Spinal cord (tissue), 10 donors: ENCODE results near the gene NASP. TPM values are rescaled to one million over a fixed set of nuclear protein-coding genes. Genes with fewer than 3 reads are reported as not detected.
A peak's percentile ranks its signal among the peaks of the same experiment; 100 is the strongest.

Experiments
- DNase-seq, 6 donors: peaks; one replicate each; pipeline versions ENCODE4 v3.0.0 to v3.0.0-alpha.2; 2013 to 2015; ENCODE audit warnings: low spot score in 6 of 6, low read depth in 4 of 6
- H3K27ac ChIP-seq: one replicate; pipeline ENCODE4 v1.5.1; 2013; ENCODE audit warnings: low read depth, low read length, control low read depth
- H3K27me3 ChIP-seq: one replicate; pipeline ENCODE4 v1.6.1; 2013; ENCODE audit warnings: low read length; ENCODE audit not compliant: control insufficient read depth, insufficient read depth
- H3K36me3 ChIP-seq: one replicate; pipeline ENCODE4 v1.6.1; 2013; ENCODE audit warnings: low read length; ENCODE audit not compliant: control insufficient read depth, insufficient read depth
- H3K4me1 ChIP-seq: one replicate; pipeline ENCODE4 v1.6.1; 2013; ENCODE audit warnings: low read length; ENCODE audit not compliant: control insufficient read depth, insufficient read depth
- H3K4me3 ChIP-seq: one replicate; pipeline ENCODE4 v1.5.1; 2013; ENCODE audit warnings: low read depth, low read length, control low read depth
- H3K9me3 ChIP-seq: one replicate; pipeline ENCODE4 v1.6.1; 2013; ENCODE audit warnings: low read length; ENCODE audit not compliant: control insufficient read depth, insufficient read depth
- WGBS: methylation state at CpG from one replicate; pipeline ENCODE4 v1.1.5; 2013; ENCODE audit warnings: missing lambda C conversion rate; ENCODE audit not compliant: insufficient coverage; 5-methylcytosine and 5-hydroxymethylcytosine counted together
- long read RNA-seq, 4 donors: transcript quantifications; one replicate each; lab custom pipeline, GENCODE V29; 2026
- polyA plus RNA-seq, 2 donors: library from polyadenylated mRNA; unstranded; fragments of 120-200 nt; gene quantifications; one replicate each; pipeline ENCODE4 v1.2.1, GENCODE V29; 2013; ENCODE audit not compliant: insufficient read length in 2 of 2
- total RNA-seq, 2 donors: library from RNA; depleted of rRNA in 1 of 2; stranded (reverse); fragments of 120-200 nt in 1 of 2; fragments of >200 nt in 1 of 2; gene quantifications; one replicate each; pipeline versions ENCODE4 v1.2.3 to v1.2.4, GENCODE V29; 2013 to 2014
- donor health status: healthy.

NASP gene, protein sequence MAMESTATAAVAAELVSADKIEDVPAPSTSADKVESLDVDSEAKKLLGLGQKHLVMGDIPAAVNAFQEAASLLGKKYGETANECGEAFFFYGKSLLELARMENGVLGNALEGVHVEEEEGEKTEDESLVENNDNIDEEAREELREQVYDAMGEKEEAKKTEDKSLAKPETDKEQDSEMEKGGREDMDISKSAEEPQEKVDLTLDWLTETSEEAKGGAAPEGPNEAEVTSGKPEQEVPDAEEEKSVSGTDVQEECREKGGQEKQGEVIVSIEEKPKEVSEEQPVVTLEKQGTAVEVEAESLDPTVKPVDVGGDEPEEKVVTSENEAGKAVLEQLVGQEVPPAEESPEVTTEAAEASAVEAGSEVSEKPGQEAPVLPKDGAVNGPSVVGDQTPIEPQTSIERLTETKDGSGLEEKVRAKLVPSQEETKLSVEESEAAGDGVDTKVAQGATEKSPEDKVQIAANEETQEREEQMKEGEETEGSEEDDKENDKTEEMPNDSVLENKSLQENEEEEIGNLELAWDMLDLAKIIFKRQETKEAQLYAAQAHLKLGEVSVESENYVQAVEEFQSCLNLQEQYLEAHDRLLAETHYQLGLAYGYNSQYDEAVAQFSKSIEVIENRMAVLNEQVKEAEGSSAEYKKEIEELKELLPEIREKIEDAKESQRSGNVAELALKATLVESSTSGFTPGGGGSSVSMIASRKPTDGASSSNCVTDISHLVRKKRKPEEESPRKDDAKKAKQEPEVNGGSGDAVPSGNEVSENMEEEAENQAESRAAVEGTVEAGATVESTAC
- total RNA-seq (10 to 100 TPM; 64.5 to 97.5 TPM), polyA plus RNA-seq (100 to 1,000 TPM; 224 to 265 TPM)
- long read RNA-seq, donor 1, transcript NASP-210 (9 exons, 3,659 nt), result major isoform, 37 of 85 reads
- long read RNA-seq, donor 1, transcript NASP-202 (14 exons, 1,538 nt), result minor isoform, 6 of 85 reads
- long read RNA-seq, donor 1, transcript NASP-207 (5 exons, 604 nt), result minor isoform, 7 of 85 reads
- long read RNA-seq, donor 1, partial matches to known transcripts, result 27 of 85 reads
- long read RNA-seq, donor 1, other reads (novel, unspliced or antisense), result 0 of 85 reads
- long read RNA-seq, donor 2, partial matches to known transcripts, result 0 of 14 reads
- long read RNA-seq, donor 2, other reads (novel, unspliced or antisense), result 0 of 14 reads
- long read RNA-seq, donor 3, transcript NASP-207 (5 exons, 604 nt), result major isoform, 14 of 25 reads
- long read RNA-seq, donor 3, partial matches to known transcripts, result 7 of 25 reads
- long read RNA-seq, donor 3, other reads (novel, unspliced or antisense), result 0 of 25 reads
- long read RNA-seq, donor 4, transcript NASP-201 (15 exons, 3,207 nt), result minor isoform, 7 of 177 reads
- long read RNA-seq, donor 4, transcript NASP-210 (9 exons, 3,659 nt), result major isoform, 23 of 177 reads
- long read RNA-seq, donor 4, transcript NASP-202 (14 exons, 1,538 nt), result minor isoform, 15 of 177 reads
- long read RNA-seq, donor 4, transcript NASP-207 (5 exons, 604 nt), result minor isoform, 22 of 177 reads
- long read RNA-seq, donor 4, partial matches to known transcripts, result 103 of 177 reads
- long read RNA-seq, donor 4, other reads (novel, unspliced or antisense), result 0 of 177 reads

DNA sequence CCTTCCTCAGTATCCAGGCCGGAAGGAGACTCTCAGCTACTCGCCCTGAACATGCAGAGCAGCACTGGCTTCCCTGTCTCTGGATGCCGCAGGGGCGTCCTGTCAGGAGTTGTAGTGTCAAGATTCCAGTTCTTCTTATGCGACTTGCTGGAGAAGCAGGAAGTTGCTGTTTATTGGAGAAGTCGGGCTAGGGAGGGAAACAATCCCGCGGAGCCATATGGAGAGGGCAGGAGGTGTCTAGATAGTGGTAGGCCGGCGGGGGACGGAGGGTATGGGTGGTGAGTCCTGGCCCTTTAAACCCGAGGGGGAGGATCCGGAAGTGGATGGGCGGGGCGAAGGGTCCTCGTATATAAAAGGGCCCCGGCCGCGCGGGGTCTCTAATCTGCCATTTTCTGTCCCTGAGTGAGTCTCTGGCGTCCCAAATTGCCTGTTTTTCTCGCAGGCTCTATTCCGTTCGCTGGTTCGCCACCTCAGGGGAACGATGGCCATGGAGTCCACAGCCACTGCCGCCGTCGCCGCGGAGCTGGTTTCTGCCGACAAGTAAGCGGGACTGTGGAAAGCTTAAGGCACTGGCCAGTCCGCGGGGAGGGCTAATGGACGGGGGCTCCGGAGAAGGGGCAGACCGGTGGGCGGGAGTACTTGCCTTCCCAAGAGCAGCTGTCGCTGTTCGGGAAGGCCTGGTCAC lies at the start of gene NASP:
Gene NASP, plus strand, starts transcription at position 376 of the 685 bp plus-strand sequence. Its CDS starts 106 bp downstream, at position 482.
- Histone ChIP-seq H3K27me3 (no peaks in the 10 kb centered on the region), H3K9me3 (no peaks in the 10 kb centered on the region), H3K27ac (peak within 1 kb of the TSS; percentile 99), H3K4me3 (peak within 1 kb of the TSS; percentile 99), H3K36me3 (peaks cover 2% of the 10 kb centered on the region), H3K4me1 (peaks cover 20% of the 10 kb centered on the region)
- WGBS, result under 1% methylated on average over 40 of the region's 41 CpGs
- peak; percentile 86 to 98 (median 92) for DNase-seq

GRCh38 chr1:45535988-45536766 lies 47.7 kb upstream of the NASP start:
- Histone ChIP-seq H3K9me3 (no peaks in the 10 kb centered on the region), H3K27ac (no peak overlapping the region), H3K27me3 (no peaks in the 10 kb centered on the region), H3K36me3 (no peaks in the 10 kb centered on the region), H3K4me1 (no peaks in the 10 kb centered on the region), H3K4me3 (no peak overlapping the region)
- peak in 1 of 6 donors; percentile 42 for DNase-seq
- WGBS, result 47% methylated on average over 2 of the region's 6 CpGs

- Histone ChIP-seq H3K4me1 (no peaks in the 10 kb centered on the region), H3K27me3 (no peaks in the 10 kb centered on the region), H3K27ac (no peak overlapping the region), H3K36me3 (no peaks in the 10 kb centered on the region), H3K4me3 (no peak overlapping the region), H3K9me3 (no peaks in the 10 kb centered on the region)
- DNase-seq, result no peak
- 59% methylated on average over 4 of the region's 4 CpGs for WGBS
Measured at GRCh38 chr1:45536886-45537285, 47.0 kb upstream of the NASP start.

- Histone ChIP-seq H3K36me3 (no peaks in the 10 kb centered on the region), H3K4me3 (no peak overlapping the region), H3K27me3 (no peaks in the 10 kb centered on the region), H3K4me1 (no peaks in the 10 kb centered on the region), H3K9me3 (no peaks in the 10 kb centered on the region), H3K27ac (no peak overlapping the region)
- no CpG with 5 or more reads among the region's 1 CpG for WGBS
- DNase-seq, result no peak
Measured at GRCh38 chr1:45541193-45541592, 42.6 kb upstream of the NASP start.

DNA sequence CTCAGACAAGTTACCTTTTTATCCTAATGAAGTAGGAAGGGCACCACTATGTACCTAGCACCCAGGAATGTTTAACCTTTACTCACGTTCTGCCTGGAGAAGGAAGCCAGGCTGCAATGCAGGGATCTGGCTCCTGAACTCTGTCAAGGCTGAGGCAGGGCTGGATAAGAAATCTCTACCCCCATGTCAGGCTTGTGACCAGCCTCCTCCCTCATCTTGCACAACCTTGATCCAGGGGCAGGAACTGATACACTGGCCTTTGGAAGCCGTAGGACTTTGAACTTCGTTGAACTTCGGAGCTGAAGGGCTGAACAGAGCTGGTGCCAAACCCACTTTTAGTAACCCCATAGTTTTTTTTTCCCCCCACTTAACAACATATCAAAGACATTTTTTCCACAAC lies 41.2 kb upstream of the NASP start:
- WGBS, result no CpG with 5 or more reads among the region's 4 CpGs

DNA sequence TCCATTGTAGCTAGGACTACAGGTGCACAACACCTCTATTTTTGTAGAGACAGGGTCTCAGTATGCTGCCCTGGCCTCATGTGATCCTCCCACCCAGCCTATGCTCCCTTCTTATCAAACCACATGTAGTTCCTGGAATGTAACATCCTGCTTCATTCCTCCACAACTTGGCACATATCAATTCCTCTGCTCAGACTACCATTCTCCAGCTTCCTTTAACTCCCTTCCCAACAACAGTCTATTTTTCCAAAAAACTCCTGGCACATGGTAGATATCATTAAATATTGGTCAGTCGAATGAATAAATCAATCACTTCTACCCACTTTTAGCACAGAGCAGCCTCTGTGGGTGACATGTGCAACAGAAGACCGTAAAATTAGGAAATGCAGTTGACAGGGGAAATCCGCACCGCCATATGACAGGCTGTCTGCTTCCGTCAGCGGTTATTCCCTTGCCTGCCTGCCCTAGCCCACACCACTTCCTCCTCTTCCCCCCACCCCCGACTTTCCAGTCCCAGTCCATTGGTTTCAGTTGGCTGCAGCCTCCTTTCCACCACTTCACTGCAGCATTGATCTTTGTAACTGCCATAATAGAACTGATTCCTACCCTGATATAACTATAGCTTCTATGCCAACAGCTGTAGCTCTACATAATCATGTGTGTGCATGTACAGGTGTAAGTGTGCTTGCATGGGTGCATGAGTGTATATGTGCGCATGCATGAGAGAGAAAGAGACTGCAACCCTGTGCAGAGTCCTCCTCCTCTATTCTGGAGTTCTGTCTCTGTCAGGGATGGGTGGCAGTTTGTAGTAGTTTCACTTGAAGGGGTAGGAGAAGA lies 40.0 kb upstream of the NASP start:
- no peaks in the 10 kb centered on the region for H3K36me3 ChIP-seq
- no peaks in the 10 kb centered on the region for H3K9me3 ChIP-seq
- H3K4me3 ChIP-seq, result no peak overlapping the region
- H3K4me1 ChIP-seq, result no peaks in the 10 kb centered on the region
- no peak overlapping the region for H3K27ac ChIP-seq
- 55% methylated on average over 6 of the region's 8 CpGs for WGBS
- no peaks in the 10 kb centered on the region for H3K27me3 ChIP-seq
- peak in 1 of 6 donors; percentile 21 for DNase-seq

More for the DNA sequence above, 41.2 kb upstream of the NASP start:
- H3K4me1 ChIP-seq, result no peaks in the 10 kb centered on the region
- H3K4me3 ChIP-seq, result no peak overlapping the region
- H3K9me3 ChIP-seq, result no peaks in the 10 kb centered on the region
- no peak for DNase-seq
- no peak overlapping the region for H3K27ac ChIP-seq
- no peaks in the 10 kb centered on the region for H3K36me3 ChIP-seq
- no peaks in the 10 kb centered on the region for H3K27me3 ChIP-seq

GRCh38 chr1:45544530-45544929 lies 39.3 kb upstream of the NASP start:
- 100% methylated on average over 1 of the region's 4 CpGs for WGBS
- no peak for DNase-seq
- H3K27ac ChIP-seq, result no peak overlapping the region

More at GRCh38 chr1:45544530-45544929, 39.3 kb upstream of the NASP start:
- Histone ChIP-seq H3K36me3 (no peaks in the 10 kb centered on the region), H3K4me1 (no peaks in the 10 kb centered on the region), H3K27me3 (no peaks in the 10 kb centered on the region), H3K9me3 (no peaks in the 10 kb centered on the region), H3K4me3 (no peak overlapping the region)
